H1 (cell line): ENCODE results near the gene RIN3. TPM values are rescaled to one million over a fixed set of nuclear protein-coding genes. Genes with fewer than 3 reads are reported as not detected.

Experiments used
- ASH2L ChIP-seq: fragments of 200-600, 300-600 bp; sonication (generic); IDR thresholded peaks from one replicate; pipeline ENCODE4 v1.7.1; 2017; ENCODE audit warnings: low read length
- CHD7 ChIP-seq: fragments of 300-600 bp; sonication (generic); IDR thresholded peaks from 2 replicates; pipeline ENCODE4 v1.7.1; 2012; ENCODE audit warnings: low read length, moderate library complexity, mild to moderate bottlenecking, inconsistent platforms; ENCODE audit not compliant: insufficient replicate concordance
- GABPA ChIP-seq: IDR thresholded peaks from 2 replicates; pipeline ENCODE4 v1.6.1; 2011; ENCODE audit warnings: mild to moderate bottlenecking, low read length, moderate library complexity, borderline replicate concordance; ENCODE audit not compliant: insufficient read depth
- GTF2F1 ChIP-seq: IDR thresholded peaks from 2 replicates; pipeline ENCODE4 v1.6.1; 2012; ENCODE audit warnings: low read depth, low read length, improper control_type of control experiment, borderline replicate concordance
- SRF ChIP-seq: IDR thresholded peaks from 2 replicates; pipeline ENCODE4 v1.6.1; 2011; ENCODE audit warnings: mild to moderate bottlenecking, low read depth, low read length, moderate library complexity
- polyA plus RNA-seq, 7 experiments: library from polyadenylated mRNA; depleted of rRNA in 3 of 7; stranded (reverse) in 5 of 7; unstranded in 2 of 7; fragments of >200 nt in 5 of 7; fragments of 200-250 nt in 2 of 7; gene quantifications; 1 replicate in 5 of 7; 2 replicates in 1 of 7; 4 replicates in 1 of 7; pipeline versions ENCODE4 v1.2.1 to v1.2.3, GENCODE V29; 2011 to 2013; ENCODE audit warnings: missing spikeins in 2 of 7, mixed read lengths in 2 of 7
- total RNA-seq: library from RNA; stranded (reverse); fragmentation: NEBNext Ultra II Directional; extraction: Animal tissue kit (Norgen Biotek cat#: 25700); gene quantifications from 2 replicates; pipeline ENCODE4 v1.2.1, GENCODE V29; 2021

The RIN3 gene
- total and polyA plus RNA-seq, 2 of the 8 experiments (the other 6 are each of a cell fraction or from before 2014, with no cell fraction given): 0.59 to 1.5 TPM

- TF ChIP-seq CHD7: no peak
- TF ChIP-seq GABPA: no peak
- no peak for TF ChIP-seq ASH2L
- TF ChIP-seq GTF2F1: no peak
- TF ChIP-seq SRF: no peak
- TF ChIP-seq, all 59 proteins: peak for 0
Observed at GRCh38 chr14:92595267-92595666, 81.7 kb downstream of the RIN3 start (continued).
